CD14-positive monocyte (primary cell): ENCODE measurements around the gene POLR2H. TPM values are rescaled to one million over a fixed set of nuclear protein-coding genes. Genes with fewer than 3 reads are reported as not detected.

ENCODE experiments used
- DNase-seq, 3 donors: peaks; one replicate each; pipeline ENCODE4 v3.0.0-alpha.2; 2011 to 2022
- H2AFZ ChIP-seq: 2 replicates; pipeline ENCODE4 v1.6.0; 2012; ENCODE audit warnings: mild to moderate bottlenecking, low read depth, low read length, inconsistent platforms; ENCODE audit not compliant: insufficient read depth, poor library complexity, severe bottlenecking
- H3K27ac ChIP-seq, 2 donors: 1 replicate in 1 of 2; 2 replicates in 1 of 2; pipeline ENCODE4 v1.5.1; 2012 to 2013; ENCODE audit warnings: low read length in 2 of 2, control low read depth in 1 of 2, inconsistent platforms in 1 of 2, low read depth in 1 of 2, mild to moderate bottlenecking in 1 of 2
- H3K27me3 ChIP-seq, 2 donors: one replicate each; pipeline versions ENCODE4 v1.6.0 to v1.6.1; 2011 to 2013; ENCODE audit warnings: low read length in 2 of 2; ENCODE audit not compliant: control insufficient read depth in 2 of 2, insufficient read depth in 2 of 2
- H3K36me3 ChIP-seq, 2 donors: replicated peaks in 1 of 2; 1 replicate in 1 of 2; 2 replicates in 1 of 2; pipeline versions ENCODE4 v1.5.1 to v1.6.1; 2012 to 2013; ENCODE audit warnings: low read length in 2 of 2, control low read depth in 1 of 2, inconsistent platforms in 1 of 2, mild to moderate bottlenecking in 1 of 2; ENCODE audit not compliant: insufficient read depth in 2 of 2, control insufficient read depth in 1 of 2
- H3K4me1 ChIP-seq, 2 donors: 1 replicate in 1 of 2; 2 replicates in 1 of 2; pipeline versions ENCODE4 v1.5.1 to v1.6.1; 2012 to 2013; ENCODE audit warnings: low read length in 2 of 2, control low read depth in 1 of 2, inconsistent platforms in 1 of 2, mild to moderate bottlenecking in 1 of 2, moderate library complexity in 1 of 2; ENCODE audit not compliant: insufficient read depth in 2 of 2, control insufficient read depth in 1 of 2
- H3K4me2 ChIP-seq: replicated peaks from 2 replicates; pipeline ENCODE3; 2012; ENCODE audit warnings: low read length, moderate library complexity, mild to moderate bottlenecking; ENCODE audit not compliant: poor library complexity, severe bottlenecking; ENCODE audit errors: extremely low read depth
- H3K4me3 ChIP-seq, 3 experiments: fragments of 200-600 bp in 1 of 3; sonication (generic) in 1 of 3; replicated peaks in 1 of 3; 1 replicate in 2 of 3; 2 replicates in 1 of 3; pipeline ENCODE4 v1.5.1; 2011 to 2013; ENCODE audit warnings: low read length in 3 of 3, mild to moderate bottlenecking in 3 of 3, control low read depth in 2 of 3, low read depth in 2 of 3, inconsistent platforms in 1 of 3, moderate library complexity in 1 of 3
- H3K79me2 ChIP-seq: 2 replicates; pipeline ENCODE4 v1.6.0; 2012; ENCODE audit warnings: mild to moderate bottlenecking, control low read depth, inconsistent platforms, low read length, moderate library complexity; ENCODE audit not compliant: insufficient read depth
- H3K9ac ChIP-seq: 2 replicates; pipeline ENCODE4 v1.6.0; 2017; ENCODE audit warnings: low read length, mild to moderate bottlenecking; ENCODE audit not compliant: insufficient read depth, poor library complexity, severe bottlenecking
- H3K9me3 ChIP-seq, 2 donors: replicated peaks in 1 of 2; 1 replicate in 1 of 2; 2 replicates in 1 of 2; pipeline versions ENCODE4 v1.5.1 to v1.6.1; 2012 to 2013; ENCODE audit warnings: low read length in 2 of 2, control low read depth in 1 of 2; ENCODE audit not compliant: control insufficient read depth in 1 of 2, insufficient read depth in 1 of 2
- H4K20me1 ChIP-seq: 2 replicates; pipeline ENCODE4 v1.6.0; 2012; ENCODE audit warnings: mild to moderate bottlenecking, low read length, control low read depth, moderate library complexity; ENCODE audit not compliant: insufficient read depth
- H3K27ac Mint-ChIP-seq, 7 donors: one replicate each; pipeline ENCODE4 v1.8.0; 2020; ENCODE audit warnings: mild to moderate bottlenecking in 7 of 7, mixed read lengths in 7 of 7, moderate library complexity in 6 of 7, inconsistent platforms in 2 of 7
- H3K27me3 Mint-ChIP-seq, 3 donors: one replicate each; pipeline ENCODE4 v1.8.0; 2021 to 2022; ENCODE audit warnings: low read depth in 3 of 3, mild to moderate bottlenecking in 3 of 3, mixed read lengths in 3 of 3, moderate library complexity in 3 of 3, inconsistent platforms in 1 of 3
- H3K36me3 Mint-ChIP-seq, 2 donors: one replicate each; pipeline ENCODE4 v1.8.0; 2020; ENCODE audit warnings: mixed read lengths in 2 of 2, inconsistent platforms in 1 of 2, mild to moderate bottlenecking in 1 of 2
- H3K4me1 Mint-ChIP-seq: one replicate; pipeline ENCODE4 v1.8.0; 2020; ENCODE audit warnings: mild to moderate bottlenecking, mixed read lengths
- H3K4me3 Mint-ChIP-seq, 2 donors: one replicate each; pipeline ENCODE4 v1.8.0; 2020; ENCODE audit warnings: mild to moderate bottlenecking in 2 of 2, mixed read lengths in 2 of 2, moderate library complexity in 1 of 2
- H3K9me3 Mint-ChIP-seq, 7 donors: one replicate each; pipeline ENCODE4 v1.8.0; 2020 to 2022; ENCODE audit warnings: mixed read lengths in 7 of 7, mild to moderate bottlenecking in 6 of 7, moderate library complexity in 6 of 7, inconsistent platforms in 2 of 7
- CTCF ChIP-seq: fragments of 200-600 bp; IDR thresholded peaks from one replicate; pipeline ENCODE4 v1.8.0; 2022; ENCODE audit warnings: antibody characterized with exemption, mild to moderate bottlenecking
- WGBS: methylation state at CpG from one replicate; pipeline ENCODE4 v1.1.5; 2013; ENCODE audit warnings: missing lambda C conversion rate; ENCODE audit not compliant: insufficient coverage; 5-methylcytosine and 5-hydroxymethylcytosine counted together
- intact Hi-C, 2 donors: fragments of 100-400 bp; cut with micrococcal nuclease; formaldehyde crosslinking; loops; one replicate each; pipeline versions ENCODE4 v1.15.0 to v1.15.1; 2023
- polyA plus RNA-seq, 3 donors: library from polyadenylated mRNA; depleted of rRNA in 1 of 3; unstranded in 2 of 3; stranded (reverse) in 1 of 3; fragments of 300-500 nt in 2 of 3; fragments of >200 nt in 1 of 3; fragmentation: Illumina TruSeq in 2 of 3; gene quantifications; 1 replicate in 2 of 3; 2 replicates in 1 of 3; pipeline ENCODE4 v1.2.3, GENCODE V29; 2012 to 2021

The POLR2H gene
- polyA plus RNA-seq, 3 donors = 21.7 to 67.3 (median 24.6) TPM

- Histone ChIP-seq H3K4me2 (no peak overlapping the region), H2AFZ (no peak overlapping the region), H3K9ac (no peak overlapping the region), H4K20me1 (peaks cover 79% of the 10 kb centered on the region), H3K27ac (peak overlapping the region in 1 of 2 donors; percentile 89), H3K79me2 (peaks cover 78% of the 10 kb centered on the region), H3K4me1 (peaks cover 45 to 48% of the 10 kb centered on the region in 2 donors), H3K27me3 (no peaks in the 10 kb centered on the region), H3K36me3 (peaks cover 81% of the 10 kb centered on the region in 2 donors), H3K4me3 (no peak overlapping the region), H3K9me3 (no peaks in the 10 kb centered on the region)
- Mint-ChIP-seq H3K36me3 (peaks cover 84 to 86% of the 10 kb centered on the region in 2 donors), H3K27me3 (peaks cover 0 to 2% (median 2%) of the 10 kb centered on the region in 3 donors), H3K4me3 (no peak overlapping the region), H3K27ac (peak overlapping the region; percentile 42 to 97 (median 93)), H3K9me3 (peaks cover 0 to 2% (median 0%) of the 10 kb centered on the region in 7 donors), H3K4me1 (peaks cover 47% of the 10 kb centered on the region)
- 99% methylated on average over 8 of the region's 8 CpGs for WGBS
- intact Hi-C loops = no loop called here
- no peak for DNase-seq
- no peak for TF ChIP-seq CTCF
Observed at GRCh38 chr3:184323696-184324095, 37.8 kb upstream of the POLR2H start.

DNA sequence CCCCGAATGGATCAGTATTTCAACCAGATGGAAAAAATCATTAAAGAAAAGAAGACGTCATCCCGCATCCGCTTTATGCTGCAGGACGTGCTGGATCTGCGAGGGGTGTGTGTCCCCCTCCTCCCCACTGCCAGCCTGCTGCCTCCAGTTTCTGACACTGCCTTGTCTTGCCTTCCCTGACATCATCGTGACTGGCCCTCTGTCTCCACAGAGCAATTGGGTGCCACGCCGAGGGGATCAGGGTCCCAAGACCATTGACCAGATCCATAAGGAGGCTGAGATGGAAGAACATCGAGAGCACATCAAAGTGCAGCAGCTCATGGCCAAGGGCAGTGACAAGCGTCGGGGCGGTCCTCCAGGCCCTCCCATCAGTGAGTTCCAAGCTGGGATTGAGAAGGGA, 36.2 kb upstream of the POLR2H start:
- no peaks in the 10 kb centered on the region for H3K27me3 ChIP-seq
- TF ChIP-seq CTCF = no peak
- no peak overlapping the region for H2AFZ ChIP-seq
- peaks cover 85% of the 10 kb centered on the region for H4K20me1 ChIP-seq
- peaks cover 33% of the 10 kb centered on the region for H3K4me1 Mint-ChIP-seq
- peaks cover 31 to 32% of the 10 kb centered on the region in 2 donors for H3K4me1 ChIP-seq
- peaks cover 0 to 2% (median under 1%) of the 10 kb centered on the region in 3 donors for H3K27me3 Mint-ChIP-seq
- H3K79me2 ChIP-seq = peaks cover 63% of the 10 kb centered on the region
- WGBS = 100% methylated on average over 12 of the region's 13 CpGs
- no peak overlapping the region for H3K4me3 ChIP-seq
- H3K36me3 ChIP-seq = peaks cover 96% of the 10 kb centered on the region in 2 donors
- DNase-seq = no peak
- H3K27ac Mint-ChIP-seq = peak overlapping the region in 5 of 7 donors; percentile 6 to 81 (median 49)
- H3K9ac ChIP-seq = no peak overlapping the region
- no peak overlapping the region for H3K4me2 ChIP-seq
- H3K27ac ChIP-seq = peak overlapping the region in 1 of 2 donors; percentile 36
- H3K4me3 Mint-ChIP-seq = no peak overlapping the region
- no peaks in the 10 kb centered on the region for H3K9me3 ChIP-seq
- peaks cover 0 to 2% (median 0%) of the 10 kb centered on the region in 7 donors for H3K9me3 Mint-ChIP-seq
- peaks cover 99 to 100% of the 10 kb centered on the region in 2 donors for H3K36me3 Mint-ChIP-seq
- intact Hi-C loops = no loop called here
